Activated CD8-positive, alpha-beta T cell treated with anti-CD3 and anti-CD28 coated beads for 36 hours (primary cell): Measurements from ENCODE around the gene MED14. TPM values are rescaled to one million over a fixed set of nuclear protein-coding genes. Genes with fewer than 3 reads are reported as not detected.

Source experiments
- ATAC-seq: fragments of 200-7000 bp; cut with Tn5 transposase; one replicate; pipeline ENCODE4 v1.10.0; 2021; ENCODE audit warnings: mild to moderate bottlenecking, moderate library complexity
- CTCF ChIA-PET: fragments of 350-600 bp; sonication (Branson Sonifier 250); formaldehyde crosslinking; loops from one replicate; lab custom pipeline; 2021; ENCODE audit warnings: antibody characterized with exemption; lab: Charles Lee
- POLR2A ChIA-PET: fragments of 350-600 bp; sonication (Branson Sonifier 250); formaldehyde crosslinking; loops from one replicate; lab custom pipeline; 2021; ENCODE audit warnings: antibody characterized with exemption; lab: Charles Lee
- DNase-seq: peaks from one replicate; pipeline ENCODE4 v3.0.0-alpha.2; 2020
- H3K27ac Mint-ChIP-seq: one replicate; pipeline ENCODE4 v1.8.0; 2021; ENCODE audit warnings: mild to moderate bottlenecking, mixed read lengths
- H3K27me3 Mint-ChIP-seq: one replicate; pipeline ENCODE4 v1.8.0; 2021; ENCODE audit warnings: mixed read lengths
- H3K36me3 Mint-ChIP-seq: one replicate; pipeline ENCODE4 v1.8.0; 2021; ENCODE audit warnings: low read depth, mixed read lengths
- H3K4me1 Mint-ChIP-seq: one replicate; pipeline ENCODE4 v1.8.0; 2021; ENCODE audit warnings: low read depth, mixed read lengths
- H3K4me3 Mint-ChIP-seq: one replicate; pipeline ENCODE4 v1.8.0; 2021; ENCODE audit warnings: mild to moderate bottlenecking, moderate library complexity, mixed read lengths
- H3K9me3 Mint-ChIP-seq: one replicate; pipeline ENCODE4 v1.8.0; 2021; ENCODE audit warnings: mixed read lengths
- intact Hi-C: fragments of 100-400 bp; cut with micrococcal nuclease; formaldehyde crosslinking; loops from one replicate; pipeline ENCODE4 v1.10.0; 2022
- total RNA-seq, 2 experiments: library from RNA; stranded (reverse); gene quantifications; one replicate each; pipeline ENCODE4 v1.2.3, GENCODE V29; 2021
- TF ChIP-seq, protein P1 (sequence below): fragments of 200-600 bp; IDR thresholded peaks from one replicate; pipeline ENCODE4 v1.8.0; 2022; ENCODE audit warnings: antibody characterized with exemption, mild to moderate bottlenecking

The MED14 gene
- total RNA-seq, 2 experiments from 2014 or later = 37.1 to 39.9 TPM

DNA sequence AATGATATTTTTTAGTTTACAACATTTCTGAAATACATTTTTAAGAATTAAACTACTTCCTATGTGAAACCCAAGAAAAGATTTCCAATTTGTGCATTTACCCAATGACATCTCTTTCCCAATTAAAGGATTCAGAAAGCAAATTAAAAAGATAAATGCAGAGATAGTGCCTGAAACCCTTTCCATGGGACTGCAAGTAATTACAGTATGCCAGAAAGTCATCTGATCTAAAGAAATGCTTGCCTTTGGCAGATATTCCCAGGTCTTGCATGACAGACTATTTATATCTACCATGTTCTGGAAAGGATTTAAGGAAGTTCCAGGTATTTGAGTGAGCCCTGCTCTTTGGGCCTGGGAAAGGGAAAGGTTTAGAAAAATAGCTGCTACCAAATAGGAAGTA is 46.4 kb downstream of the MED14 start:
- Mint-ChIP-seq H3K9me3 (no peaks in the 10 kb centered on the region), H3K27me3 (no peaks in the 10 kb centered on the region), H3K4me3 (no peak overlapping the region), H3K27ac (no peak overlapping the region), H3K36me3 (peaks cover 14% of the 10 kb centered on the region), H3K4me1 (peaks cover 23% of the 10 kb centered on the region)
- no peak for DNase-seq
- ChIA-PET CTCF (no interaction called here), POLR2A (interaction anchor here (0.6 kb wide), 1 partner anchor 17 kb away, joined by 3 read pairs; no protein-coding TSS in a partner anchor)
- no peak for ATAC-seq
- TF ChIP-seq, protein P1, sequence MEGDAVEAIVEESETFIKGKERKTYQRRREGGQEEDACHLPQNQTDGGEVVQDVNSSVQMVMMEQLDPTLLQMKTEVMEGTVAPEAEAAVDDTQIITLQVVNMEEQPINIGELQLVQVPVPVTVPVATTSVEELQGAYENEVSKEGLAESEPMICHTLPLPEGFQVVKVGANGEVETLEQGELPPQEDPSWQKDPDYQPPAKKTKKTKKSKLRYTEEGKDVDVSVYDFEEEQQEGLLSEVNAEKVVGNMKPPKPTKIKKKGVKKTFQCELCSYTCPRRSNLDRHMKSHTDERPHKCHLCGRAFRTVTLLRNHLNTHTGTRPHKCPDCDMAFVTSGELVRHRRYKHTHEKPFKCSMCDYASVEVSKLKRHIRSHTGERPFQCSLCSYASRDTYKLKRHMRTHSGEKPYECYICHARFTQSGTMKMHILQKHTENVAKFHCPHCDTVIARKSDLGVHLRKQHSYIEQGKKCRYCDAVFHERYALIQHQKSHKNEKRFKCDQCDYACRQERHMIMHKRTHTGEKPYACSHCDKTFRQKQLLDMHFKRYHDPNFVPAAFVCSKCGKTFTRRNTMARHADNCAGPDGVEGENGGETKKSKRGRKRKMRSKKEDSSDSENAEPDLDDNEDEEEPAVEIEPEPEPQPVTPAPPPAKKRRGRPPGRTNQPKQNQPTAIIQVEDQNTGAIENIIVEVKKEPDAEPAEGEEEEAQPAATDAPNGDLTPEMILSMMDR = no peak
- intact Hi-C loops = no loop called here

DNA sequence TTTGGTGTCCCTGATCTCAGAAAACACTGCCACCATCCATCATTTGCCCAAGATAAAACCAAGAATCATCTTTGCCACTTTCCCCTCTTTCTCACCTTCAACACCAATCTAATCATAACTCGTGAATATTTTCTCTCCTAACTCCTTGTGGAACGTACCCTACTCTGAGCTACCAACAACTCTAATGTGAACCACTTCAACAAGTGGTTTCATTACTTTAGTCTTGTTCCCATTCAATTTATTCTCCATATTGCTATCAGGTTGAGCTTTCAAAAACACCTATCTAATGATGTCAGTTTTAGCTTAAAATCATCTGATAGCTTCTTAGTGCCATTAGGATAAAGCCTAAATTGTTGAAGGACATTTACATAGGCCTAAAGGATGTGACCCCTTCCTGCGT is 48.2 kb downstream of the MED14 start:
- no peak for DNase-seq
- no peak for ATAC-seq
- ChIA-PET POLR2A (interaction anchor here (0.6 kb wide), 1 partner anchor 102 kb away, joined by 3 read pairs; no protein-coding TSS in a partner anchor), CTCF (interaction anchor here (2.0 kb wide), 1 partner anchor 107 kb away, joined by 12 read pairs; no protein-coding TSS in a partner anchor)
- H3K27ac Mint-ChIP-seq = no peak overlapping the region
- intact Hi-C loops = no loop called here
- H3K27me3 Mint-ChIP-seq = no peaks in the 10 kb centered on the region
- peaks cover 18% of the 10 kb centered on the region for H3K36me3 Mint-ChIP-seq
- H3K4me1 Mint-ChIP-seq = peaks cover 29% of the 10 kb centered on the region
- no peaks in the 10 kb centered on the region for H3K9me3 Mint-ChIP-seq
- TF ChIP-seq, protein P1 = no peak
- no peak overlapping the region for H3K4me3 Mint-ChIP-seq

DNA sequence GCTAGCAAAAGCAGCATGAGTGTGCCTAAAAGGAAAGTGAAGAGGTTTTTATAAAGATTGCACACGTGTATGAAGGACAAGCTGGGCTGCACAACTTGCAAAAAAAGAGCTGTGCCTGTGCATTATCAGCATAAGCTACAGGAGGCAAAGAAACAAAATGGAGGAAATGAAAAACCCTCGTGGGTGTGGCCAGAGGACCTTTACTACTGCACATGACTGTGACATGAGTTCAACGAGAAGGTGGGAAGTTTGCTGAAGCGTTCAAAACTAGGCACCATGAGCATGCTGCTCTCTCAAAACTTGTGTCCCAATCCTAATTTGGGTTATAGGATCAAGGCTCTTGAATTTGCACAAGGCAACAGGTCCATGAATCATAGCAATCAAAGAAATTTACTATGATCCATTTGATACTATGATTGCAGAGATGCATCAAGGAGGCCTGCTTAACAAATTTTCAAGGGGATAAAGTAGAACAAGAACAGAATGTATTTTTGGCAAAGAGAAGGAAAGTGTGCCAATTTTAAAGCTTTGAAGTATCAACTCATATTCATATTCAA is 49.9 kb downstream of the MED14 start:
- Mint-ChIP-seq H3K4me1 (peaks cover 29% of the 10 kb centered on the region), H3K36me3 (peaks cover 20% of the 10 kb centered on the region), H3K27me3 (no peaks in the 10 kb centered on the region), H3K27ac (peak overlapping the region; percentile 43), H3K9me3 (no peaks in the 10 kb centered on the region), H3K4me3 (no peak overlapping the region)
- ChIA-PET POLR2A (no interaction called here), CTCF (interaction anchor here (1.1 to 1.2 kb wide), 2 partner anchors 52 to 108 kb away, joined by 3 to 5 read pairs; no protein-coding TSS in a partner anchor)
- ATAC-seq (no peak), DNase-seq (peak; percentile 2)
- TF ChIP-seq, protein P1 = no peak
- intact Hi-C loops = no loop called here

DNA sequence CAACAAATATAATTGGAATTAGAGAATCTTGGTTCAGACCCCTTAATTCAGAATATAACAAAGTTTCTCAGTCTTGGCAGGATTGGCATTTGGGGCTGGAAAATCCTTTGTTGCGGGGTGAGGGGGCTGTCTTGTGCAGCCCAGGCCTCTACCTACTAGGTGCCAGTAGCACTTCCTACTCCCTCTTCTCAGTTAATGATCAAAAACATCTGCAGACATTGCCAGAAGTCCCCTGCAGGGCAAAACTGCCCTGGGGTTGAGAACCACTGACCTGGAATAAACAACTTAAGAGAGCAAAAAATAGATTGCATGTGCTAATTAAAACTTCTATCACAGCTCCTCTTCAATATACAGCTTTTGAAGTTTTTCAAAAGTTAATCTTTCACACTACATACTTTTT is 51.2 kb downstream of the MED14 start:
- peaks cover 24% of the 10 kb centered on the region for H3K36me3 Mint-ChIP-seq
- intact Hi-C loops = no loop called here
- H3K27me3 Mint-ChIP-seq = no peaks in the 10 kb centered on the region
- H3K9me3 Mint-ChIP-seq = no peaks in the 10 kb centered on the region
- H3K4me1 Mint-ChIP-seq = peaks cover 29% of the 10 kb centered on the region
- TF ChIP-seq, protein P1 = no peak
- no peak for ATAC-seq
- H3K4me3 Mint-ChIP-seq = no peak overlapping the region
- ChIA-PET POLR2A (no interaction called here), CTCF (interaction anchor here (1.0 to 2.0 kb wide), 2 partner anchors 13 to 110 kb away, joined by 3 to 10 read pairs; no protein-coding TSS in a partner anchor)
- no peak overlapping the region for H3K27ac Mint-ChIP-seq
- DNase-seq = no peak

DNA sequence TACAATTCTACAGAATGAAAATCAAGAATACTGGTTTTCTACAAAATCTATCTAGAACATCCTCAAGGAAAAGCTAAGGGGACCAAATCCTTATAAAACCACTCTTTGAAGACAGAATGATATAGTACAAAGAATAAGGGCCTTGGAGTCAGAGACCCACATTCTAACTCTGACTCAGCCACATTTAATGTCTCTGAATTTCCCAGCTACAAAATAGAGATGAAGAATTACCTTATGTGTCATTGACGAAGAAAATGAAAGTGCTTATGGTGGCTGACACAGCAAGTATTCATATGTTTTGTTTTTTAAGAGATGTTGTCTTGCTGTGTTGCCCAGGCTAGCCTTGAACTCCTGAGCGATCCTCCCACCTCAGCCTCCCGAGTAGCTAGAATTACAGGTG is 52.1 kb downstream of the MED14 start:
- CTCF ChIA-PET = interaction anchor here (1.0 to 2.0 kb wide), 2 partner anchors 12 to 111 kb away, joined by 3 to 10 read pairs; no protein-coding TSS in a partner anchor

More for the DNA sequence above, 52.1 kb downstream of the MED14 start:
- ATAC-seq (no peak), DNase-seq (no peak)
- H3K36me3 Mint-ChIP-seq = peaks cover 25% of the 10 kb centered on the region
- peaks cover 29% of the 10 kb centered on the region for H3K4me1 Mint-ChIP-seq
- intact Hi-C loops = no loop called here
- TF ChIP-seq, protein P1 = no peak
- no peak overlapping the region for H3K27ac Mint-ChIP-seq
- H3K9me3 Mint-ChIP-seq = no peaks in the 10 kb centered on the region
- POLR2A ChIA-PET = no interaction called here
- no peak overlapping the region for H3K4me3 Mint-ChIP-seq
- no peaks in the 10 kb centered on the region for H3K27me3 Mint-ChIP-seq
